GM21526 (cell line): ENCODE data around the gene SMURF2.
"Not testable (repeated sequence)": the region's sequence is repeated elsewhere in the genome, so short reads cannot be mapped to it uniquely, and the experiment has no call there.

ENCODE experiments used
- ATAC-seq: cut with Tn5 transposase; IDR thresholded peaks from one replicate; pipeline ENCODE4 v1.9.1; 2021; ENCODE audit warnings: moderate library complexity; ENCODE audit not compliant: unreplicated experiment, low FRiP score

The SMURF2 gene

DNA sequence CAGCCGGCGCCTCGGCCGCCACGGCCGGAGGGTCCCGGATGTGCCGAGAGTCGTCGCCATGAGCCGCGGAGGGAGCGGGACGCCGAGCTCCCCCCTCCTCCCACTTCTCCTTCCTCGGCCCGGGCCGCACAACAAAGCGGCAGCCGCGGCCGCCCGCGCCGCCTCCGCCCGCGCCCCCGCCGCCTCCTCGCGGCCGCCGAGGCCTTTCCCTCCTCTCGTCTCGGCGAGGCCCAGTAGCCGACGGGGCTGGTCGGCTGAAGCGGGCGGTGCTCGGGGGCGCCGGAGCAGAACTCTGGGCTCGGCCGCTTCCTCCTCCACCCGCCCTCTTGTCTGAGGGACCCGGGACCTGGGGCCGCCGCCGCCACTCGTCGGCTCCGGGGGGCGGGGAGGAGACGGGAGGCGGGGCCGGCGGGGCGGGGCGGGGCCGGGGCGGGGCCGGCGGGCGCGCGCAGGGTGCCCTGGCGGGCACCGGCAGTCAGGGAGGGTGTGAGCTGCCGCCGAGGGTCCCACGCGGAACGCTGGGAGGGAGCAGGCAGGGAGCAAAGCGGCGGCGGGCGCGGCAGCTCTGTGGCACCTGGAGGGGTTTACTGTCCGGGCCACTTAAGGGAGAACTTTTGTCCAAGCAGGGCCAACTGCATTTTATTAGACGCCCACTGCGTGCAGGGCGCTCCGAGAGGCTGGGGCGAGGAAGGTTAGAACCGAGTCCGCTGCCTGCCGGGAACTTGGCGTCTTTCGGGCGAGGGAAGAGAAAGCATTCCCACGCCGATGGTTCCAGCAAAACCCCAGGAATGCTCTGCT, at the start of gene SMURF2:
Gene SMURF2, minus strand, starts transcription at position 332 of the 798 bp plus-strand sequence. CDS start 427 bp downstream, outside the sequence.
- peak; percentile 72 for ATAC-seq

- no peak for ATAC-seq
Measured at GRCh38 chr17:64709481-64709880, 47.4 kb upstream of the SMURF2 start.

DNA sequence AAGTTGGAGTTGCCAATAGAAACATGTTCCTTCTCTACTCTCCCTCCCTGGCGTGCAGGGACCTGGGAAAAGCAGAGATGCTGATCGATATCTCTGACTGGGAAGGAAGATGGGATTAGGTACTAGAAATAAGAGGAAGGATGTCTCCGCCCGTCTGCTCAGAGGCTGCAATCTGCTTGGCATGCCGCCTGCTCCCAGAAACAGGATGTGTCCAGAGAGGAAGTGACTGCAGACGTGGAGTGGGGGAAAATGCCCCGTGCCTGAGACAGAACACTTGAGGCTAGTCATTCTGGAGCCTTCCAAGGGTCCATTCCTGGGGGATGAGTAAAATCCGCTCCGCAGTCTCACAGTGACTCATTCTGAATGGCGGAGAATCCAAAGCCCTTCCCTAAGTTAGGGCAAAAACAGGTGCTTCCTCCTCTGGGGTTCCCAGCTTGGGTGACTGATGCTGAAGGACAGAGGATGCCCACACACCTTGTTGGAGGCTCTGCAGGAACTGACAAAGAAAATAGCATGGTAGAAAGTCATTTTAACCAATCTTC, 45.0 kb upstream of the SMURF2 start:
- no peak for ATAC-seq

DNA sequence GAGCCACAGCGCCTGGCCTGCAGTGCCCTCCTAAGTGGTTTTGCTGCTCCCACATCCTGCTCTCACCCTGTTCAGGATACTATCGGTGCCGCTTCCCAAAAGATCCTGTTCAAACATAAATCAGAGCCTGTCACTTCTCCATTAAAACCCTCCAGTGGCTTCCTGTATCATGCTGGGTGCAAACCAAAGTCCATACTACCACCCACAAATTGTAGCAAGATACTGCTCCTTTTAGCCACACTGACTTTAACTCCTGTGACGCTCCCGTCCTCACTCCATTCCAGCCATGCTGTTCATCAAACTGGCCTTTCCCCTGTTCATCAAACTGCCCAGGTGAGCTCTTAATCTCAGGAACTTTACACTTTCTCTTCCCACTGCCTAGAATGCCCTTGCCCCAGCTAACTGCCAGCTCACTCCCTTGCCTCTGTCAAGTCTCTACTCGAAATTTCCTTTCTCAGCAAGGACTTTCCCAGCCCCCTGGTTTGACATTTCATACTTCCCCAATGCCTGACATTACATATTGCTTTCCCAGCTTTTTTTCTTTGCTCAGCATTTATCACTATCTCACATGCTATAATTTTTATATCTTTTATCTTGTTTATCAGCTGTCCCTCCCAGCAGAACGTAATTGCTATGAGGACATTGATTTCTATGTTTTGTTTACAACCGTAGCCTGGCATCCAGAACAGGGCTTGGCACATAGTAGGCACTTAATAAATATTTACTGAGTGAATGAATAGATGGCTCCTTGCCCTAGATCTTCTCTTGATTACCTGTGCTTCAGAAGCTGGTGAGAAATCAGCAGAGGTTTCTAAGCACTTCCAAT, 44.3 kb upstream of the SMURF2 start:
- no peak for ATAC-seq

GRCh38 chr17:64702815-64703214, 40.7 kb upstream of the SMURF2 start:
- ATAC-seq: no peak

DNA sequence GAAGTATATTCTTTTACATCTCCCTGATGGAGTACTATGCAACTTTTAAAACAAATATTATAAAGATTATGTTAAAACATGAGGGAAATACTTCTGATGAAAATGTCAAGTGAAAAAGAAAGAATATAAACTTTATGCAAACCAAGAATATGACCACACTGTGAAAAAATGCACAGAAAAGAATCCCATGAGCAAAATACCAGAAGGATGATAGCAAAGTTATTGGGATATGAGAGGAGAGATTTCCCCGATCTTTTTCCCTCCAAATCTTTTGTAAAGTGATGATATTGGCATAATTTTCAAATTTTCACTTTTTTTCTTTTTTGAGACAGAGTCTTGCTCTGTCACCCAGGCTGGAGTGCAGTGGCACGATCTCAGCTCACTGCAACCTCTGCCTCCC, 36.6 kb upstream of the SMURF2 start:
- no peak for ATAC-seq

DNA sequence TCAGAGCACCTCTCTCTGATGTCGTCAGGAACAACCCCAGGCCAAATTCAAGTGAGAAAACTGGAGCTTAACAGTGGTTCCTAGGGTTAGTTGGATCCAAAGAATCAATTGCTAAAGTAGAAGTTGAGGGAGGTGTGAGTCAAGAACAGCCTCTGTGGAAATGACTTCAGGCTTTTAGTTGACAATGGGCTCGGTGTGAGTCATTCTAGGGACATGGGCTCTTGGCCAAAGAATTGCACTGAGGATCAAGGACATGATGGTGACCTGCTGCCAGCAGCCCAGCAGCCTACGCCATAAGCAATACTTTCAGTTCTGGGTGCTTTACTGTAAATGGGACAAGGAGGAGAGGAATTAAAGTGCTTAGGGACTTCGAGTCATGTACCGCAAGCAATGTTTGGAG, 32.1 kb upstream of the SMURF2 start:
- ATAC-seq: no peak

DNA sequence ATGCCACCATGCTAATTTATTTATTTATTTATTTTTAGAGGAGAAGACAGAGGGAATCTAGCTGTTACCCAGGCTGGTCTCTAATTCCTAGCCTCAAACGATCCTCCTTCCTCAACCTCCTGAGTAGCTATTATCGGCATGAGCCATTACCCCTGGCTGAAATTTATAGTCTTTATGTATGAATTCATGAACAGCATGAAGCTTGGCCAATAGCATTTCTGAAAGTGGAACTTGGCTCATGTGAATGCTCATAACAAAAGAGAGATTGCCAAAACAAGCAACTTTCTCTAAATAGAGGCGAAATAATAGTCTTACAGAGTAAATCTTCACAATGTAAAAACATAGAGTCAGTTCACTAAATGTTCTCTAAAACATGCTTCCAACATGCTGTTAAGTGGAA, 30.1 kb upstream of the SMURF2 start:
- ATAC-seq: no peak

DNA sequence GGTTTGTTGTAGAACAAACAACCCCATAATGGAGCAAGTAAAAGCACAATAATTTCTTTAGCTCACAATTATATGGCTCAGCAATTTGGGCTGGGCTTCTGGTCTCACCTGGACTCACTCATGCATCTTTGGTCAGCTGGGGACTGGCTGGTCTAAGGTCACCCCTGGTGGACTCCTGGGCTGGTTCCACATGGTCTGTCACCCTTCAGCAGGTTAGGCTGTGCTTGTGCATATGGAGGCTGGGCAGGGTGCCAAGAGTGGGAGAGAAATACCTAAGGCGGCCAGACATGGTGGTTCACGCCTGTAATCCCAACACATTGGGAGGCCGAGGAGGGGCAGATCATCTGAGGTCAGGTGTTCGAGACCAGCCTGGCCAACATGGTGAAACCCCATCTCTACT, 27.0 kb upstream of the SMURF2 start:
- ATAC-seq: no peak

- ATAC-seq: no peak
Measured at GRCh38 chr17:64688481-64688880, 26.4 kb upstream of the SMURF2 start.

GRCh38 chr17:64687961-64688360, 25.9 kb upstream of the SMURF2 start:
- no peak for ATAC-seq

GRCh38 chr17:64687376-64687775, 25.3 kb upstream of the SMURF2 start:
- no peak for ATAC-seq

DNA sequence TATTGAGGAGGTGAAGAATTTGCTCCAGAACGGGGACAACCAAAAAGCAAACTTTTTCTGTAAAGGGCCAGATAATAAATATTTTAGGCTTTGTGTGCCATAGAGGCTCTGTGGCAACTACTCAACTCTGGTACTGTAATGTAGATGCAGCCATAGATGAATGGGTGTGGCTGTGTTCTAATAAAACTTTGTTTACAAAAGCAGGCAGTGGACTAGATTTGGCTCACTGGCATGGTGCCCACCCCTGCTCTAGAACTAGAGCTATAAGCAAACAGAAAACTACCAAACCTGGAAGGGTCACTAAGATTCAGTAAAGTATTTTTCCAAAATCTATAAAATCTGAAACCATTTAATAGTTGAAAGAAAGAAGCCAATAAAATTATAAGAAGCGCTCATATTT, 24.6 kb upstream of the SMURF2 start:
- ATAC-seq: no peak

- ATAC-seq: no peak
Measured at GRCh38 chr17:64685705-64686104, 23.6 kb upstream of the SMURF2 start.

DNA sequence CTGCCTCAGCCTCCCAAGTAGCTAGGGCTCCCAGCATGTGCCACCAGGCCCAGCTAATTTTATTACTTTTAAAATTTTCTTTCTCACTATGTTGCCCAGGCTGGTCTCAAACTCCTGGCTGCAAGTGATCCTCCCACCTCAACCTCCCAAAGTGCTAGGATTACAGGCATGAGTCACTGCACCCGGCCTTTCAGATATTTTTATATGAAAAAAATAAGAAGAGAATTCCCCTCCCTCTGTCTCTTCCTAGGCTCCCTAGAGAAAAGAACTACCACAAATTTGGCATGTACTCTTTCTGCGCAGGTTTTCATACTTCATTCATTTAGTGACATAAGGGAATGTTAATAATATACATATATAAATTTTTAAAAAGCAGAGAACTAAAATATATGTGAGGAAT, 21.7 kb upstream of the SMURF2 start:
- ATAC-seq: no peak

DNA sequence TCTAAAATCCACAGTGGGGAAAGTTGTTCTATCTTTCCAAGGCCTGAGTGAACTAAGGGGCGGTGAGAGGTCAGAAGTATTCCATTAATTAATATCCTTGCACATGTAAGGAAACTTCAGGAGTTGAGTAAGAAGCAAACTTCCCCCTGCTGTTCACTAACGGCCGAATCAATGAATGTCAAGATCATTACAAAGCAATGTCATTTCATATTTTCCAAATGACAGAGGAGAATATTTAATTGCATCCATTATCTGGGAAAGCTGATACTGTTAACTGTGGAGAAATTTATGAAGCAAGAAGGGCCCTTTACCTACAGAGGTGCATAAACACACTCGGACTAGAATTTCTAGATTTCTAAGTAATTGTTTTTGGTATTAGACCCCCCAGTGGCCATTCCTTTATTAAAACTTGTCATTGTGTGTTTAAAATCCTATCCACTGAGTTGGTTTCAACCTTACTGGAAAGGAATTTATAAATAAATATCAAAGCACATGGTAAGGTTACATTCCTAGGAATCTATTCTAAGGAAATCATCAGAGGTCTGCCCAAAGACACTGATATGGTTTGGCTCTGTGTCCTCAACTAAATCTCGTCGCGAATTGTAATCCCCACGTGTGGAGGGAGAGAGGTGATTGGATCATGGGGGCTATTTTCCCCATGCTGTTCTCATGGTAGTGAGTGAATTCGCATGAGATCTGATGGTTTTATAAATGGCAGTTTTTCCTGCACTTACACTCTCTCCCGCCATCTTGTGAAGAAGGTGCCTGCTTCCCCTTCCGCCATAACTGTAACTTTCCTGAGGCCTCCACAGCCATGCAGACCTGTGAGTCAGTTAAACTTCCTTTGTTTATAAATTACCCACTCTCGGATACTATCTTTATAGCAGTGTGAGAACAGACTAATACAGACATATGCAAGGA, 20.4 kb upstream of the SMURF2 start:
- ATAC-seq: no peak

GRCh38 chr17:64679710-64680216, 17.7 kb upstream of the SMURF2 start:
- no peak for ATAC-seq

DNA sequence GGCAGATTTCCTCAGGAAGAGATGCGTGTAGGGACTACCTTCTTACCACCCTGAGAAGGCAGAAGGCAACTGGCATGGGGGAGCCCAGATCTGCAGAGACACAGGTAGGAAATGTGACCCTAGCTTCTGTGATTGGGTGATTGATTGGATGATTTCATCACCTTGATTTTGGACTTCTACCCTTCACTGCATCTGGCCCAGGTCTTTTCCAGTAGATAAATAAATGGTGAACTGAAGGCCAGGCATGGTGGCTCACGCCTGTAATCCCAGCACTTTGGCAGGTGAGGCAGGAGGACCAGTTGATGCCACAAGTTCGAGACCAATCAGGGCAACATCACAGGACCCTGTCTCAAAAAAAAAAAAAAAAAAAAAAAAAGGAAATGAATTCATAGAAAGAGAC, 14.7 kb upstream of the SMURF2 start:
- ATAC-seq: no peak

DNA sequence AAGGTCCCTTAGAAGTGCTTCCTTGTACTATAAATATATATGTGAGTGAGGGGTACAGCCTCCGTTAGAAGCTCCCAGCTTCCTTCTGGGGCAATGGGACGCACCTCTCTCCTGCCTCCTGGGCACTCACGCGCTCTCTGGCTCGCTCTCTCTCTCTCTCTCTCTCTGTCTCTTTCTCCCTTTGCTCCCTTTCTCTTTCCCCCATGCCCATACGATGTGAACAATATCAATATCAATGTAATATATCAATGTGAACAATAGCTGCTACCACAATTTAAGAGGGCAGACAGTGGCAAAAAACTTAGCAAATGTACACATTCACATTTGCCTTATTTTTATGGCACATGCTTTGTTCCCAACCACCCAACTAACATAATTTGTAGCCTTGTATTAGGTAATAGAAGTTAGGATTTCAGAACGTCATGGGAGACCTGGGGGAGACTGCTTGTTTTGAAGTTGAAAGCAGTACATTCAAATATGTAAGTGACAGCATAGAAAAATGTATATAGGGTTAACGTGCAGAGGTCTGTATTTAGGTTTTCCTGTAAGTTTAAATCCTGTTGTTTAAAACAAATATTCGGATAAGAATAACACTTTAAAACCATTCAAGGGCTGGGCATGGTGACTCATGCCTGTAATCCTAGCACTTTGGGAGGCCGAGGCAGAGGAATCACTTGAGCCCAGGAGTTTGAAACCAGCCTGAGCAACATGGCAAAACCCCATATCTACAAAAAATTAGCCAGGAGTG, 8.9 kb upstream of the SMURF2 start:
- not testable (repeated sequence) for ATAC-seq
